ENCODE measurements around the gene FH.
A peak's percentile ranks its signal among the peaks of the same experiment; 100 is the strongest.

FH gene

GRCh38 chr1:241460098-241460873 is 59.3 kb downstream of the FH start (continued):
- TF ChIP-seq ZBTB48 (tag by site-specific recombination; IDR thresholded peaks at IDR 0.05) (peak; percentile 64; the same call in 1 of the 2 replicates), EGR2 (tag by site-specific recombination; IDR thresholded peaks at IDR 0.05; ENCODE audit: low read depth) (no peak), GFI1B (tag by site-specific recombination; IDR thresholded peaks at IDR 0.05) (peak; percentile 21; the same call in 1 of the 2 replicates), YY2 (tag by site-specific recombination; IDR thresholded peaks at IDR 0.05) (no peak), ZNF175 (tag by site-specific recombination; IDR thresholded peaks at IDR 0.05) (no peak), ZNF19 (tag by site-specific recombination; IDR thresholded peaks at IDR 0.05; ENCODE audit: low read depth) (no peak), ZNF221 (tag by site-specific recombination; IDR thresholded peaks at IDR 0.05; ENCODE audit: borderline replicate concordance) (no peak), HOXA7 (CRISPR knock-in tag; IDR thresholded peaks at IDR 0.05; ENCODE audit: borderline replicate concordance) (no peak), PRDM10 (tag by site-specific recombination; IDR thresholded peaks at IDR 0.05) (peak; percentile 63; the same call in 1 of the 2 replicates), KLF7 (tag by site-specific recombination; IDR thresholded peaks at IDR 0.05; ENCODE audit: borderline replicate concordance) (no peak; the same call in 1 of the 2 replicates), KLF10 (tag by site-specific recombination; IDR thresholded peaks at IDR 0.05) (peak; percentile 64), ZNF335 (tag by site-specific recombination; conservative IDR thresholded peaks at IDR 0.05) (no peak), ZNF133 (tag by site-specific recombination; IDR thresholded peaks at IDR 0.05) (no peak), ZNF280C (tag by site-specific recombination; IDR thresholded peaks at IDR 0.05) (no peak), SCRT2 (tag by site-specific recombination; IDR thresholded peaks at IDR 0.05) (no peak), OSR2 (tag by site-specific recombination; IDR thresholded peaks at IDR 0.05) (peak; percentile 99), ZBTB20 (tag by site-specific recombination; IDR thresholded peaks at IDR 0.05) (no peak), ZNF202 (tag by site-specific recombination; IDR thresholded peaks at IDR 0.05; ENCODE audit: borderline replicate concordance) (no peak), BCL6B (tag by site-specific recombination; IDR thresholded peaks at IDR 0.05) (no peak), ZNF24 (tag by site-specific recombination; IDR thresholded peaks at IDR 0.05) (peak; percentile 83), ZNF580 (tag by site-specific recombination; IDR thresholded peaks at IDR 0.05) (peak; percentile 82; the same call in 1 of the 2 replicates), GLIS2 (tag by site-specific recombination; IDR thresholded peaks at IDR 0.05) (no peak), ZNF18 (tag by site-specific recombination; IDR thresholded peaks at IDR 0.05) (peak; percentile 65; the same call in 1 of the 2 replicates), ZNF645 (tag by site-specific recombination; IDR thresholded peaks at IDR 0.05) (no peak)

Data from HEK293 (cell line).